GM10266 (cell line): ENCODE data around the gene ANKRD9.

ENCODE experiments used
- DNase-seq: peaks from one replicate; pipeline ENCODE4 v3.0.0; 2012; ENCODE audit errors: extremely low spot score
- CTCF ChIP-seq: IDR thresholded peaks from 2 replicates; pipeline ENCODE4 v1.5.1; 2012; ENCODE audit warnings: mild to moderate bottlenecking, low read depth; ENCODE audit not compliant: control insufficient read depth, insufficient read depth; ENCODE audit errors: missing control alignments

ANKRD9 gene

GRCh38 chr14:102490456-102490855 is 19.1 kb downstream of the ANKRD9 start:
- no peak for DNase-seq
- TF ChIP-seq CTCF: no peak

- DNase-seq: no peak
- no peak for TF ChIP-seq CTCF
Measured at GRCh38 chr14:102487204-102487577, 22.4 kb downstream of the ANKRD9 start.

- no peak for TF ChIP-seq CTCF
- no peak for DNase-seq
Measured at GRCh38 chr14:102486513-102487203, 22.9 kb downstream of the ANKRD9 start.

GRCh38 chr14:102485693-102486512 is 23.7 kb downstream of the ANKRD9 start:
- DNase-seq: no peak
- no peak for TF ChIP-seq CTCF

GRCh38 chr14:102484316-102484715 is 25.3 kb downstream of the ANKRD9 start:
- no peak for TF ChIP-seq CTCF
- DNase-seq: no peak

GRCh38 chr14:102481791-102482238 is 27.8 kb downstream of the ANKRD9 start:
- no peak for TF ChIP-seq CTCF
- DNase-seq: no peak

GRCh38 chr14:102481371-102481770 is 28.2 kb downstream of the ANKRD9 start:
- no peak for DNase-seq
- no peak for TF ChIP-seq CTCF
